Fibroblast of mammary gland (primary cell): ENCODE measurements around the gene PDLIM3.

Experiments used
- DNase-seq: peaks from one replicate; pipeline ENCODE4 v3.0.0-alpha.2; 2010; ENCODE audit warnings: low read depth
- H3K4me3 ChIP-seq: 2 replicates; pipeline ENCODE4 v1.5.1; 2011; ENCODE audit warnings: low read depth, mild to moderate bottlenecking, low read length, moderate library complexity; ENCODE audit not compliant: control insufficient read depth
- CTCF ChIP-seq: conservative IDR thresholded peaks from 2 replicates; pipeline ENCODE4 v1.5.1; 2011; ENCODE audit warnings: low read depth, low read length, inconsistent platforms; ENCODE audit not compliant: control insufficient read depth, insufficient read depth

The PDLIM3 gene

GRCh38 chr4:185468999-185469398 is 66.3 kb downstream of the PDLIM3 start:
- no peak overlapping the region for H3K4me3 ChIP-seq
- no peak for TF ChIP-seq CTCF
- DNase-seq, result no peak

DNA sequence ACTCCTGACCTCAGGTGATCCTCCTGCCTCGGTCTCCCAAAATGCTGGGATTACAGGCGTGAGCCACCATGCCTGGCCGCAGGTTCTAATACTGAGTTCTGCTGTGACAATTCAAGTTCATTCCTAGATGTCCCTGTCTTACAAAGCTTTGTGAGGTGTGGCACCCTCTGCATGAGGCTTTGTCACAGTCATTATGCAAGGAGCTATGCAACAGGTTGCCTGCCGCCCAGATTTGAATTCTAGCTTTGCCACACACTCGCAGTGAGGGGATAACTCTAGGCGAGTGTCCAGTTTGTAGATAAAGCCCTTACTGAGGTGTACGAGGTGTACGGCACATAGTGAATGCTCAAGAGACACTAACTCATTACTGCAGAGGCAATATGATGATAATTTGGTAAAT is 67.3 kb downstream of the PDLIM3 start:
- TF ChIP-seq CTCF, result no peak
- no peak for DNase-seq
- no peak overlapping the region for H3K4me3 ChIP-seq

DNA sequence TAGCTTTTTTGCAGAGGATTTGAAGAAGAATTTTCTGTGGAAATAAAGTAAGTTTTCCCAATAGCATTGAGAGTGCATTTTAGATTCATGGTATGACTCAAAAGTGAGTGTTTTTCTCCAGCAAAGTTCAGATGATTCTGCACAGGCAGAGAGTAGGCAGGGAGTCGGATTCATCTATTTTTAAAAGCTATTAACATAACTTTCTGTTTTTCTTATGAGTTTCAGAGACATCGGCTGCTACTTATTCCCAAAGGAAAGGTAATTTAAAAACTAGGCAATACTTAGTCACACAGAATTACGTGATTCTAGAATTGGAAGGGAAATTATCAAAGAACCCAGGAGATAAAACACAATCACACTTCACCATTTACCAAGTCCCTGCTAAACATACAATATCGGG is 68.2 kb downstream of the PDLIM3 start:
- TF ChIP-seq CTCF, result no peak
- DNase-seq, result peak; percentile 57
- H3K4me3 ChIP-seq, result no peak overlapping the region

GRCh38 chr4:185465707-185466106 is 69.6 kb downstream of the PDLIM3 start:
- H3K4me3 ChIP-seq, result no peak overlapping the region
- DNase-seq, result no peak
- TF ChIP-seq CTCF, result no peak

DNA sequence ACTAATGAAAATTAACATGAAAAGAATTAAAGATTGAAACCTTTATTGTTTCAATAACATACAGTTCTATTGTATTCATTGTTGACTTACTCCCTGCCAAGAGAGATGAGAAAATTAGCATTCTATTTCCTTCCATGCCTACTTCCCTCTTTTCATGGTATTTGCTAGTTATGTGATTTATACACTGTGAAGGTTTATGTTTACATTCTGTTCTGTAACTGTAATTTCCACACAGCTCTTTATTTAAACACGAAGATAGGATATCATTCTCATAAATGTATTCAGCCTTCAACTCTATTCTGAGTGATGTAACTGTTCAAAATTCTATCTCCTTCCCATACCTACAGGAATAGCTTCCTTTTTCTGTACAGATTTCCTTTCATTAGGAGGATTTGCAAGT is 70.4 kb downstream of the PDLIM3 start:
- no peak overlapping the region for H3K4me3 ChIP-seq
- TF ChIP-seq CTCF, result no peak
- DNase-seq, result no peak

GRCh38 chr4:185464183-185464582 is 71.1 kb downstream of the PDLIM3 start:
- no peak overlapping the region for H3K4me3 ChIP-seq
- no peak for DNase-seq
- TF ChIP-seq CTCF, result no peak

DNA sequence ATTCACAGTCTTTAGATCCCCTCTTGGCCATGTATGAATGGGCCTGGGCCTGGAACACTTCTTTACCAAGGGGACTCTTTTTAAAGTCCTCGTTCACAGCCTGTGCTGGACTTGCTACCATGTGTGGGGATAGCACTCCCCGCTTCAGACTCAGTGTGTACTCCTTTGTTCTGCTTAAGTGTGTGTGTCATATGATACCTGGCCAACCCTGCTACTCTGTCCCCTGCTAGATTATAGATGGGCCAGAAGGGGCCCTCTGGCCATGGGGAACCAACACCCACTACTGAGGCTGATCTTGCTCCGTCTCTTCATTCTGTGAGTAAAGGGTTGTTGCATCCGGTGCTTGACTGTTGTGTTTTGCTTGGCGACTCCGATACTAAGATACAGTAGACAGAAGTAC is 71.8 kb downstream of the PDLIM3 start:
- no peak overlapping the region for H3K4me3 ChIP-seq
- no peak for TF ChIP-seq CTCF
- no peak for DNase-seq
